Measurements from ENCODE around the gene P2RY2. TPM values are rescaled to one million over a fixed set of nuclear protein-coding genes. Genes with fewer than 3 reads are reported as not detected.

Gene P2RY2
- total and polyA plus RNA-seq, 2 of the 8 experiments (the other 6 are each of a cell fraction or from before 2014, with no cell fraction given) = 1.0 to 1.5 TPM

GRCh38 chr11:73284106-73284505 is 66.0 kb downstream of the P2RY2 start (continued):
- TF ChIP-seq CHD7 (IDR thresholded peaks at IDR 0.05; ENCODE audit: insufficient replicate concordance, low read length) (no peak), CTBP2 (IDR thresholded peaks at IDR 0.05; ENCODE audit: borderline replicate concordance, insufficient read depth, insufficient read length, low read length) (no peak), ASH2L (IDR thresholded peaks at IDR 0.05; ENCODE audit: low read length) (no peak), EP300 (IDR thresholded peaks at IDR 0.05; ENCODE audit: borderline replicate concordance in 1 of 2, low read depth in 2 of 2, low read length in 2 of 2) (no peak), PHF8 (conservative IDR thresholded peaks at IDR 0.05; ENCODE audit: low read depth, low read length) (no peak), USF2 (IDR thresholded peaks at IDR 0.05; ENCODE audit: low read length) (no peak), CHD2 (IDR thresholded peaks at IDR 0.05; ENCODE audit: low read length) (no peak), GTF2F1 (IDR thresholded peaks at IDR 0.05; ENCODE audit: borderline replicate concordance, low read depth, low read length) (no peak), TCF12 (IDR thresholded peaks at IDR 0.05; ENCODE audit: low read depth, low read length) (no peak), POLR2A (IDR thresholded peaks at IDR 0.05; ENCODE audit: control extremely low read depth in 1 of 2, low read depth in 2 of 2, low read length in 2 of 2) (no peak), CHD1 (IDR thresholded peaks at IDR 0.05; ENCODE audit: low read depth, low read length) (no peak)
